Fibroblast of gingiva (primary cell): ENCODE results near the gene DAPK1.

Source experiments
- DNase-seq: peaks from one replicate; pipeline ENCODE4 v3.0.0-alpha.2; 2011; ENCODE audit warnings: low read depth

DAPK1 gene

DNA sequence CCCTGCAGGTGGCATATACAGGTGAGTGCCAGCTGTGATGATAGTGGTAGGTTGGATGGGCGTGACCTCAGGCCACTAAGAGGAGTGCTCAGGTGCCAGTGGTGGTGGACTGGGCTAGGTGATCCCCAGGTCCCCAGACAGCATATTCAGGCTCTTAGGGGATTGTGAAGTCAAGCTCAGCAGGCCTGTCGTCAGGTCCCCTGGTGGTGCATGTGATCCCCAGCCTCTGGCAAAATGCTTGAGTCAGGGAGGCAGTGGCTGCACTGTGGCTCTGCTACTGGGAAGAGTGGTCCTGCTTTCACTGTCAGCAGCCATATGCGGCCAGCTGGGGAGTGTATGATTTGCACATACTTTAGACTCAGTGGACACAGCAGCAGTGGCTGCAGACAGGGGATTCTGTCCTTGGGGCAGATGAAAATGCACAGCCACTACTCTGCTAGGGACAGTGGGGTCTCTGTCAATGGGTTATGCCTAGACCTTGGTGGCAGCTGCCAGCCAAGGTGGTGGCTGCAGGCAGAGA, 196.6 kb downstream of the DAPK1 start:
- no peak for DNase-seq

- DNase-seq = no peak
Observed at GRCh38 chr9:87695523-87695922, 197.9 kb downstream of the DAPK1 start.

GRCh38 chr9:87696641-87697040, 199.0 kb downstream of the DAPK1 start:
- DNase-seq = no peak

GRCh38 chr9:87698069-87698809, 200.6 kb downstream of the DAPK1 start:
- DNase-seq = no peak

- no peak for DNase-seq
Observed at GRCh38 chr9:87699835-87700234, 202.2 kb downstream of the DAPK1 start.

DNA sequence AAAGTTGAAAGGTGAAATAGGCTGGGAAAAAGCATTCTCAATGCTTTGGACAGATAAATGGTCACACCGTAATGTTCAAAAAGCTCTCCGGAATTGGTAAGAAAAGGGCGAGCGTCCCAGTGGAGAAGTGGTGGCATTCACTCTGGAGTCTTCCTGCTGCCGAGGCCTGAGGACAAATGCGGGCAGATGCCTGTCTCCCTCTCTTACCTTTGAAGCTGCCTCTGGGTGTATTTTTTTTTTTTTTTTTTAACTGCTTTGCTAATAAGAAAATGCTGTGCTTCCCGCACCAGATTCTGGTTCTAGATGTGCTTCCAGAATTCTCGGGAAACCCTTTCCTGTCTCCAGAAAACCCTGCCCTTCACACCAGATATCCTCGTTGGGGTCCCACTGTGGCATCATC, 203.8 kb downstream of the DAPK1 start:
- no peak for DNase-seq

GRCh38 chr9:87701931-87702421, 204.3 kb downstream of the DAPK1 start:
- DNase-seq = no peak

DNA sequence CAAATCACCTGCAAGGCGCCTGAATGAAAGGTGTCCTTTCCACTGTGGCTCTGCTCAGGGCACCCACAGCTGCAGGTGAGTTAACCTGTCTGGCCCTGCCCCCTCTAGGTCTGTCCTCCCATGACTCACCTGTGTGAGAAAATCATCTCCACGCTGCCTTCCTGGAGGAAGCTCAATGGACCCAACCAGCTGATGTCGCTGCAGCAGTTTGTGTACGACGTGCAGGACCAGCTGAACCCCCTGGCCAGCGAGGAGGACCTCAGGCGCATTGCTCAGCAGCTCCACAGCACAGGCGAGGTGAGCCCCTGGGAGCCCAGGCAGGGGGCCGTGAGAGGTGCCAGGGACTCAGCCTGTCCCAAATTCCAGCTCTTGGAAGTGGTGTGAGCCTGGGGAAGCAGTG, 205.3 kb downstream of the DAPK1 start:
- no peak for DNase-seq

DNA sequence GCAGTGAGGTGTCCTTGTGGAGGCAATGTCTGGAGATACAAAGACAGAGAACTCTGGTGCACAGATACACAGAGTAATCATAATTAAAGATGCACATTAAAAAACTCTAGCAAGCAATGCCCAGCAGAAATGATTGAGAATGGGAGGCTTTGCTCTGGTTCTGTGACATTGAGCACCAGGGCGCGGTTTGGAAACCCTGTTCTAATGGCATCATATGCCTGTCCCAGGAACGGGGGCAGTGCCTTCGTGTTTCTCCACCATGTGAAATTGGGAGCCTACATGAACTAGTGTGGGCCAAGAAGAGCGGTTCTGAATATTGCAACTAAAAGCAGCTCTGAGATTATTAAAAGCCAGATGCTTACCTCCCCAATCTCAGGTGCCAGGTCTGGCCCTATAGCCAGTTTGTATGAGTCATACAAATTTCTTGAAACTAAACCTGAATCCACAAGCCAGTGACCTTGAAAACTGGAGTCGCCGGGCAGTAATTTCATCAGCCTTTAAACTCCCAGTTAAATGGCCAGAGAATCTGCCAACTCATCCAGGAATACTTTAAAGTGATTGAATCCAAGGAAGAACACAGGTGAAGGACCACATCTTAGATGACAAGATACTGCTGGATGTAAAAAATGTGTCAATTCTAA, 206.1 kb downstream of the DAPK1 start:
- DNase-seq = no peak

GRCh38 chr9:87704342-87704741, 206.7 kb downstream of the DAPK1 start:
- DNase-seq = no peak

GRCh38 chr9:87706066-87706739, 208.5 kb downstream of the DAPK1 start:
- no peak for DNase-seq

GRCh38 chr9:87707805-87708506, 210.3 kb downstream of the DAPK1 start:
- no peak for DNase-seq

- DNase-seq = no peak
Observed at GRCh38 chr9:87708546-87708945, 210.9 kb downstream of the DAPK1 start.

DNA sequence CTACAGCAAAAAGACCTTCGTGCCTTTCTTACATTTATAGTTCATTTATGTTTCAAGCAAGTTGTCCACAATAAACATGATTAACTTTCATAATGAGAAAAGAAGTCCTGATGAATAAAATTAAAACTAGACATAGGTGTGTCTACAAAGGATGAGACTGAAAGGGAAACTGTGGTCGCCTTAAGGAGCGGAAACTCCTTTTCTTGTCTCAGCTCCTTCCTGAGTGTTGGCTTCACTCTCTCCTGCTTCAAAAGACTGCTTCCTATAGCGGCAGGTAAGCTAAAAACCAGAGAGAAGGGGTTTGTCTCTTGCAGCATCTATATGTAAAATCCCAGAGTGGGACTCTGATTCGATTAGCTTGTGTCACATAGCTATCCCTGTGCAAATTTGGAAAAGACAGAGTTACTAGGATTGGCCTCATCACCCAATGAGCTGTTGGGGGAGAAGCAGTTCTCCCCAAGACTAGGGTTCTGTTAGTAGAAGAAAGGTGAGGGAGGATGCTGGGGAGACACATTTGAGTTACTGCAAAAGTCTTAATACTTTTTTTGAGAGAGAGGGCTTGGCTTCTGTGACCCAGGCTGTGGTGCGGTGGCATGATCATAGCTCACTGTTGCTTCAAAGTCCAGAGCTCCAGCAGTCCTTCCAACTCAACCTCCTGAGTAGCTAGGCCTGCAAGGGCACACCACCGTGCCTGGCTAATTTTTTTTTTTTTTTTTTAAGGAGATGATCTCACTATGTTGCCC, 211.5 kb downstream of the DAPK1 start:
- DNase-seq = no peak

DNA sequence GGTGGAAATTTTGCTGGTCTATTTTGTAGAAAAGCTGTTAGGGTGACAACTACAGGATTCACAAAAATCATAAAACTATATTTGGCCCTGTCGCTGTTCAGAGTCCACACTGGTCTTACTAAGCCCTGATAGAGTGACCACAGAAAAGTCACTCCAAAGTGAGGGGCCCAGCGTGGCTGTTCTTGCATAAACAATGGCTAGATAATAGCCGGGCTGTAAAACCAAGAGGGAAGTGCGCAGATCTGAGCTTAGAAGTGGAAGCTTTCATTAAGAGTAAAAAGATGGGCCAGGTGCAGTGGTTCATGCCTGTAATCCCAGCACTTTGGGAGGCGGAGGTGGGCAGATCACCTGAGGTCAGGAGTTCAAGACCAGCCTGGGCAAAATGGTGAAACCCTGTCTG, 212.8 kb downstream of the DAPK1 start:
- no peak for DNase-seq

- peak; percentile 96 for DNase-seq
Observed at GRCh38 chr9:87711857-87712800, 214.5 kb downstream of the DAPK1 start.

DNA sequence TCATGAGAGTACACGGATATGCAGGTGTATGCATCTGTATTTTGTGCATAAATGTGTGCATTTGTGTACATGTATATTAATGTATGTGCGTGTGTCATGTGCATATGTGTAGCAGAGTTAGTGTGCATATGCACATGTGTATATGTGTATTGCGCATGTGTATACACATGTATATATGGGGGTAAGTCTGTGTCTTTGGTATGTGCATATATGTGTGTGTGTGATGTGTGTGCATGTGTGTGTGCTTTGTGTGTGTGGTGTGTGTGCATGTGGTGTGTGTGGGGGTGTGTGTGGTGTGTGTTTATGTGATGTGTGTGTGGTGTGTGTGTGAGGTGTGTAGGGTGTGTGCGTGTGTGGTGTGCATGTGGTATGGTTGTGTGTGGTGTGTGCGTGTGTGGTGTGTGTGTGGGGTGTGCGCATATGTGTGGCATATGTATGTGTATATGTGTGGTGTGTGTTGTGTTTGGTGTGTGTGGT, 215.2 kb downstream of the DAPK1 start:
- no peak for DNase-seq

DNA sequence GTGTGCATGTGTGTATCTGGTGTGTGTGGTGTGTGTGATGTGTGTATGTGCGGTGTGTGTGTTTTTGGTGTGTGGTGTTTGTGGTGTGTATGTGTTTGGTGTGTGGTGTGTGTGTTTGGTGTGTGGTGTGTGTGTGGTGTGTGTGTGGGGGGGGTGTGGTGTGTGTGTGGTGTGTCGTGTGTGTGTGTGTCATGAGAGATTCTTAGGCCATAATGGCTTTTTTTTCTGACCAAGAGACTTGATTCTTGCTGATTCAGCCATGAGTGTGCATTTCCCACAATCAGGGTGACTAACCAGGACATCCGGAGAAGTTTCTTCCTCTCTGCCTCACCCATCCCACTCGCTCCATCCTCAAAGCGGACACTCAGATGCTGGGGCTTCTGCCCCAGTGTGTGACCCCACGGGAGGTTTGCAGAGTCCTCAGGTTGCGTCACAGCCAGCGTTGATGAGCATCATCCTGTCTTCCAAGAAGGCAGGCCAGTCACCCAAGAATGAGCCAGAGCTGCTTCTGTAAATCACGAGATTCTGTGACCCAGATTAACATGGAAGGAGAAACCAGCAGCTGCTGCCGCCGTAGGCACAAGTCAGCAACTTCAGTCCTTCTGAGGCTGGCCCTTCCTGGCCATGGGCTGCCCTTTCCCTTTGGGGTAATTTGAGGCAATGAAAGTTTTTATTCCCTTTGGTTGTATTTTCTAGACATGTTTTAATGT, 215.8 kb downstream of the DAPK1 start:
- DNase-seq = peak; percentile 100

- DNase-seq = no peak
Observed at GRCh38 chr9:87713988-87714330, 216.3 kb downstream of the DAPK1 start.

GRCh38 chr9:87714819-87715218, 217.2 kb downstream of the DAPK1 start:
- peak; percentile 93 for DNase-seq
